ENCODE measurements around the gene ASB7. TPM values are rescaled to one million over a fixed set of nuclear protein-coding genes. Genes with fewer than 3 reads are reported as not detected.

ASB7 gene
- total RNA-seq, 1 donor from 2014 or later, result 18.3 TPM

GRCh38 chr15:100682468-100682867, 80.1 kb downstream of the ASB7 start:
- Mint-ChIP-seq H3K27ac (no peak overlapping the region), H3K36me3 (no peaks in the 10 kb centered on the region), H3K27me3 (ENCODE audit: insufficient read depth, low read depth) (peaks cover 10% of the 10 kb centered on the region), H3K9me3 (peaks cover 19% of the 10 kb centered on the region), H3K4me3 (no peak overlapping the region), H3K4me1 (peaks cover 11% of the 10 kb centered on the region)
- Histone ChIP-seq H3K79me2 (ENCODE audit: low read depth) (no peaks in the 10 kb centered on the region), H3F3A (ENCODE audit: low read depth) (no peaks in the 10 kb centered on the region), H3K4me2 (no peak overlapping the region), H2AFZ (replicated peaks) (no peak overlapping the region), H3K27me3 (no peaks in the 10 kb centered on the region), H4K20me1 (ENCODE audit: low read depth) (no peaks in the 10 kb centered on the region), H3K4me1 (no peaks in the 10 kb centered on the region), H3K36me3 (no peaks in the 10 kb centered on the region), H3K9me3 (ENCODE audit: low read depth) (no peaks in the 10 kb centered on the region), H3K4me3 (no peak overlapping the region), H3K9ac (no peak overlapping the region), H3K27ac (no peak overlapping the region)
- TF ChIP-seq EZH2phosphoT487 (IDR thresholded peaks at IDR 0.05) (no peak), EZH2 (IDR thresholded peaks at IDR 0.05) (no peak)
- TF ChIP-seq, protein P1, sequence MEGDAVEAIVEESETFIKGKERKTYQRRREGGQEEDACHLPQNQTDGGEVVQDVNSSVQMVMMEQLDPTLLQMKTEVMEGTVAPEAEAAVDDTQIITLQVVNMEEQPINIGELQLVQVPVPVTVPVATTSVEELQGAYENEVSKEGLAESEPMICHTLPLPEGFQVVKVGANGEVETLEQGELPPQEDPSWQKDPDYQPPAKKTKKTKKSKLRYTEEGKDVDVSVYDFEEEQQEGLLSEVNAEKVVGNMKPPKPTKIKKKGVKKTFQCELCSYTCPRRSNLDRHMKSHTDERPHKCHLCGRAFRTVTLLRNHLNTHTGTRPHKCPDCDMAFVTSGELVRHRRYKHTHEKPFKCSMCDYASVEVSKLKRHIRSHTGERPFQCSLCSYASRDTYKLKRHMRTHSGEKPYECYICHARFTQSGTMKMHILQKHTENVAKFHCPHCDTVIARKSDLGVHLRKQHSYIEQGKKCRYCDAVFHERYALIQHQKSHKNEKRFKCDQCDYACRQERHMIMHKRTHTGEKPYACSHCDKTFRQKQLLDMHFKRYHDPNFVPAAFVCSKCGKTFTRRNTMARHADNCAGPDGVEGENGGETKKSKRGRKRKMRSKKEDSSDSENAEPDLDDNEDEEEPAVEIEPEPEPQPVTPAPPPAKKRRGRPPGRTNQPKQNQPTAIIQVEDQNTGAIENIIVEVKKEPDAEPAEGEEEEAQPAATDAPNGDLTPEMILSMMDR (IDR thresholded peaks at IDR 0.05), result no peak
- no peak for DNase-seq (ENCODE audit: low spot score)

- H3K9ac ChIP-seq, result no peak overlapping the region
- H3K36me3 Mint-ChIP-seq, result no peaks in the 10 kb centered on the region
- H3K4me1 Mint-ChIP-seq, result peaks cover 16% of the 10 kb centered on the region
- H3K4me3 ChIP-seq, result no peak overlapping the region
- H3K27me3 ChIP-seq, result no peaks in the 10 kb centered on the region
- no peak for DNase-seq (ENCODE audit: low spot score)
- H3K27ac ChIP-seq, result no peak overlapping the region
- H3K4me2 ChIP-seq, result no peak overlapping the region
- no peak overlapping the region for H3K4me3 Mint-ChIP-seq
- no peak overlapping the region for H3K27ac Mint-ChIP-seq
- no peaks in the 10 kb centered on the region for H3K79me2 ChIP-seq (ENCODE audit: low read depth)
- no peak for TF ChIP-seq EZH2 (IDR thresholded peaks at IDR 0.05)
- TF ChIP-seq, protein P1 (IDR thresholded peaks at IDR 0.05), result no peak
- no peak for TF ChIP-seq EZH2phosphoT487 (IDR thresholded peaks at IDR 0.05)
- H3F3A ChIP-seq (ENCODE audit: low read depth), result no peaks in the 10 kb centered on the region
- no peaks in the 10 kb centered on the region for H3K36me3 ChIP-seq
- H4K20me1 ChIP-seq (ENCODE audit: low read depth), result no peaks in the 10 kb centered on the region
- H3K9me3 Mint-ChIP-seq, result peaks cover 17% of the 10 kb centered on the region
- H3K9me3 ChIP-seq (ENCODE audit: low read depth), result no peaks in the 10 kb centered on the region
- no peaks in the 10 kb centered on the region for H3K4me1 ChIP-seq
- H2AFZ ChIP-seq (replicated peaks), result no peak overlapping the region
- H3K27me3 Mint-ChIP-seq (ENCODE audit: insufficient read depth, low read depth), result peaks cover 4% of the 10 kb centered on the region
Measured at GRCh38 chr15:100683434-100683833, 81.0 kb downstream of the ASB7 start.

- Mint-ChIP-seq H3K9me3 (peaks cover 12% of the 10 kb centered on the region), H3K36me3 (no peaks in the 10 kb centered on the region), H3K27me3 (ENCODE audit: insufficient read depth, low read depth) (peaks cover 3% of the 10 kb centered on the region), H3K27ac (no peak overlapping the region), H3K4me1 (peaks cover 16% of the 10 kb centered on the region), H3K4me3 (peak overlapping the region; percentile 24)
- H3F3A ChIP-seq (ENCODE audit: low read depth), result no peaks in the 10 kb centered on the region
- no peaks in the 10 kb centered on the region for H4K20me1 ChIP-seq (ENCODE audit: low read depth)
- no peak overlapping the region for H2AFZ ChIP-seq (replicated peaks)
- no peaks in the 10 kb centered on the region for H3K27me3 ChIP-seq
- H3K36me3 ChIP-seq, result no peaks in the 10 kb centered on the region
- no peaks in the 10 kb centered on the region for H3K4me1 ChIP-seq
- H3K27ac ChIP-seq, result no peak overlapping the region
- no peak overlapping the region for H3K4me2 ChIP-seq
- no peaks in the 10 kb centered on the region for H3K79me2 ChIP-seq (ENCODE audit: low read depth)
- DNase-seq (ENCODE audit: low spot score), result no peak
- H3K9ac ChIP-seq, result no peak overlapping the region
- no peaks in the 10 kb centered on the region for H3K9me3 ChIP-seq (ENCODE audit: low read depth)
- TF ChIP-seq, protein P1 (IDR thresholded peaks at IDR 0.05), result no peak
- no peak for TF ChIP-seq EZH2 (IDR thresholded peaks at IDR 0.05)
- no peak for TF ChIP-seq EZH2phosphoT487 (IDR thresholded peaks at IDR 0.05)
- no peak overlapping the region for H3K4me3 ChIP-seq
Measured at GRCh38 chr15:100684591-100684990, 82.2 kb downstream of the ASB7 start.
